HG02759 (cell line): ENCODE measurements around the gene KANSL1.

Experiments used
- ATAC-seq: cut with Tn5 transposase; IDR thresholded peaks from one replicate; pipeline ENCODE4 v1.9.1; 2021; ENCODE audit warnings: mild to moderate bottlenecking, moderate library complexity; ENCODE audit not compliant: unreplicated experiment

KANSL1 gene

DNA sequence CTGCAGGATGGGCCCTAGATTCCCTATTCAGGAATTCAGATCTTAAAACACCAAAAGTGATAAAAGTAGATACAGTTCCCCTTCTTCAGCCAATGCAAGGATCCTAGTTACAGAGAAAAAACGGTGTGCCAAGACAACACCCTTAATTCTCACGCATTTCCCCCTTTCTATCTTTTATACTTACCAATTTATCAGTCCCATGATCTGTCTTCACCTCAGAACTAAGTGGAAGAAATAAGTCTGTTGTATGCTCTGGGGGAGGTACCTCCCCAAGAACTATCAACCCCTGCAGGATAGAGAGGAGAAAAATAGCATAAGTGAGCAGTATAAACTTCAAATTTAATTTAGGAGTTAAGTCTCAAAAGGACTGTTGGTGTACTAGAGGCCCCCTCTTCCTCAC, 111.0 kb downstream of the KANSL1 start:
- no peak for ATAC-seq

DNA sequence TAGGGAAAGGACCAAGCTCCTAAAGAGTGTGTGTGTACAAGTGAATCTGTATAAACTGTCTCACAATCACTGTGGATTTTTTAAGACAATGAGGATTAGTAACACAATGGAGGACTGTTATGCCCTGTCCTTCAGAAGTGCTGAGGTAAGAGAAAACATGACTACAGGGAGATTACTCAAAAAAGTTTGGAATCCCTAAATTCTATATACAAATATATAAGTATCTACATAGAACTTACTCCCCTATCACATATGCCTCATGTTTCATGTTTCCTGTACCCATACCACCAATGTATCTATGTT, 112.3 kb downstream of the KANSL1 start:
- ATAC-seq: no peak

DNA sequence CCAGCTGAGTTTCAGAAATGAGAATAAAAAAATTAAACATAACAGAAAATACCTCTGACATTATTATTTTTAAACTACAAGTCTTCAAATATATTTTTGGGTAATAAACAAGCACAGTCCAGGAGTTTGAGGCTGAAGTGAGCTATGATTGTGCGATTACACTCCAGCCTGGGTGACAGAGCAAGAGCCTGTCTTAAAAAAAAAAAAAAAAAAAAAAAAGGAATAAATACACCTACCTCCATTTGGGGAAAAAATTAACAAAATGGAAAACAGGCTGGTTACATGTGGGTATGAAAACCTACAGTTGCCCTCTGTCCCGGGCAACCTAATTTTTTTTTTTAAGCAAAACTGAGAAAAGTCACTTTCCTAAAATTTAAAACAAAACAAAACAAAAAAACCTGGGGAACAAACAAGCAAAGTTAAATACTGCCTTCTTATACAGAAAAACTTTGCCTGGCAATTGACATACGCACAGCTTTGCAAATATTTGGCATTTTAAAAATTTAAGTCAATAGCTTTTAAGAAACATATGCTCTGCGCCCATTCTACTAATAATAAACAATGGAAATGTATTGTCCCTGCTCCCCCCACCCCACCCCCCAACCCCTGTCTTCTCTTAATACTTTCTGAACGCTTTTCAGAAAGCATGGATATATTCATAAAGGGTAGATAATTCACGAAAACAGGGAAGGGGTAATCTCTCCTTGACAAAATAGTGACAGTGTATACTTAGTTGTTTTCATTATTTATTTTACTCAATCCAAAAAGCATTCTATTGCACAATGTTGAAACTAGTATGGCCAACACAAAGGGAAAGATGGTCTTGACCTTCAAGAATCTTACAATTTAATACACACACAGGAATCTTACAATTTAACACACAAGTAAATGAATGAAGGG, 112.9 kb downstream of the KANSL1 start:
- no peak for ATAC-seq

DNA sequence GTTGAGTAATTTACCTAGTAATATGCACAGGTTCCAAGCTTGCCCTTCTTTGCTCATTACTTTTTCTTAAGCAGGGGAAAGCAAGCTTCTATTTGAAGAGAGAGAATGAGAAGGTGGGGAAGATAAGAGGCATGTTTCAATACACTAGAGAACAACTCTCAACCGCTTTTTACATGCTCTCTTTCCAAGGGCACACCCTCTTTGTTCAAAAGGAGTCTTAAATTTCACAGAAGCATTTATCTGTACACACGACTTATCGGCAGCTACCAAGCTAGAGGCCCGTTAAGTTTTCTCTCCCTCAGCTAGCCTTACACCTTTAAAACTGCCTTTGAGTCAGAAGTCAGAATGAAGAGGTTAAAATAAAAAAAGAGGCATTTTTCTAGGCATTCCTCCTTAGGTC, 114.6 kb downstream of the KANSL1 start:
- ATAC-seq: no peak

DNA sequence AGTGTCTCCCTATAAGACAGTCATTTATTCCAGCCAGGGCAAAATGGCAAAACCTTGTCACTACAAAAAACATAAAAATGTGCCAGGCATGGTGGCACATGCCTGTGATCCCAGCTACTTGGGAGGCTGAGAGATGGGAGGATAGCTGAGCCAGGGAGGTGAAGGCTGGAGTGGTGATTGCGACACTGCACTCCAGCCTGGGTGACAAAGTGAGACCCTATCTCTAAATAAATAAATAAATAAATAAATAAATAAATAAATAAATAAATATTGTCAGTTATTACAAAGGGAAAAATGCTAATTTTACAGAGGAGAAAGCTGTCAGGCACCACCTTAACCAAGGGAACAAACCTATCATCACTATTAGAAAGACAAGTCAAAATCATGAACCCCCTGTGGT, 118.7 kb downstream of the KANSL1 start:
- ATAC-seq: no peak

DNA sequence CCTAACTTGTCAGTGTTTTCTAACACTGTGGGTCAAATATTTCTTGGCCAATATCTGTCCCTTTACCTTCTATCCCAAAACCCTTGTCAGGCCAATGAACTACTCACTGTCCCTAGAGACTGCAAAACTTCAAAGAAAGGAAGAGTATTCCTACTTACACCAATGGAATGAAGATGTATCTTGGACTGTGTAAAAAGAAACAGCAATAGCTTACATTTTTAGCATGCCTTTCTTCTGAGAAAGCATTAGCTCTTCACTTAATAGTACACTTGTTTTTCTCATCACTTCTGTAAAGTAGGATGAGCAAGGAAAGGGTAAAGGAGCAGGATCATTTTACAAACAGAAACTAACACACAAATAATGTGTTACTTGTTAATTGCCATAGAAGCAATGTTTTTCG, 120.2 kb downstream of the KANSL1 start:
- no peak for ATAC-seq

DNA sequence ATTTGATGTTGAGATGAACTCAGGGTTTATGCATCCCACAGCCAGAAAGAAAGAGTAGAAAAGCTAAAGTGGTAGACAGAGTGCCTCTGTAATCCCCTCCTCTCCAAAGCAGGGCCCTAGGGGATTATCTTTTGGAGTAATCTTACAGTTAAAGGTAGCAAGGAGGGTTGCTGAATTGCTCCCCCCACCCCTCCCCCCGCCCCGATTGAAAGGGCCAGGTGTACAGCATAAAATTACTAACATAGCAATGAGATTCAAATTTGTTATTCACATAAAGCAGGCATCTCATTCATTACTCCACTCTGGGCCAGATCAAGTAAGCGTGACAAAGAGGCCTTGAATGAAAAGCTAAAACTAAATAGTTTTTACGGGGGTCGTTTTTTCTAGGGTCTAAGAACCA, 121.4 kb downstream of the KANSL1 start:
- no peak for ATAC-seq

DNA sequence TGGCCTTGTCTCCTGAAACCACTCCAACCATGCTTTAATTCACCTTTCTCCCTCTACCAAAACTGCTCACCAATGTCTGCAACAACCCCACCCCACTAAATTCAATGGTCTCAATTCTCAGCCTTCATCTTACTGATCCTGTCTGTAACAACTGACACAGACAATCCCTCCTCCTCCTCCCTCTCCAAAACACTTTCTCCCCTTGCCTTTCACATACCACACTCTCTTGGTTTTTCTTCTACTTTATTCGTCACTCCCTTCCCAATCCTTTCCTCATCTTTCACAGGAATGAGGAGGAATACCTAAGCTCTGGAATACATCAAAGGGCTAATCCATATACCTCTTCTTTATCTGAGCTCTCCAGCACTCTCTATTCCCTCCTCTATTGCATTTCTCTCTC, 128.8 kb downstream of the KANSL1 start:
- ATAC-seq: no peak

DNA sequence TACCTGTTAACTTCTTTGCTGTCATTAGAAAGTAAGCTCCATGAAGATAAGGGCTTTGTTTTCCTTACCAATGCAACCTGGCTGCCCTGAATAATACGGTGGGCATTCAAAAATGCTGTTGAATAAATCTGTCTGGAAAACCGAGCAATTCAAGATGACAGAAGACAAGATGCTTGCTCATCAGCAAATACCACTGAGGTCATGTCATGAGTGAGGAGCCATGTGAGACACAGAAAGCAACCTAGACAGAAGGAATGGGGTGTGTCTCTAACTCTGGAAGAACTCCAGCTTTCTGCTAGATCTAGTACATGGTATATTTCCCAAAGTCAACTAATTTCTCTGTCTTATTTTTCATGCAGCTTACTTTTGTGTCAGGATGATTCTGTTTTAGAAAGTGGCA, 130.0 kb downstream of the KANSL1 start:
- no peak for ATAC-seq

DNA sequence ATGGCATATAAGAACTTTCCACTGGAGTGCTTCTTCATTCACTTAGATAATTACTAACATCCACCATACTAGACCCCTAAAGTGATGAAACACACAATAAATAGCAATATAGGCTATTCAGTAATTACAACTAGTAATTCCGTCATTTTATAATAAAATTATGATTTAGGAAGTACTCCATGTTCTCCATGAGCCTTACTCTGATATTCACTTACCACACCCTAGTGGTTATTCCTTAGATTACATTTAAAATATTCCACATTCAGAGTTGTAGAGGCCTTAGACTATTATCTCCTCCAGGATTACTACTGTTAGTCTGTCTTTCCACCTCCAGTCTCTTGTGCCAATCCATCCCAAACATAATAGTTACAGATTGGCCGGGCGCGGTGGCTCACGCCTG, 131.8 kb downstream of the KANSL1 start:
- no peak for ATAC-seq

DNA sequence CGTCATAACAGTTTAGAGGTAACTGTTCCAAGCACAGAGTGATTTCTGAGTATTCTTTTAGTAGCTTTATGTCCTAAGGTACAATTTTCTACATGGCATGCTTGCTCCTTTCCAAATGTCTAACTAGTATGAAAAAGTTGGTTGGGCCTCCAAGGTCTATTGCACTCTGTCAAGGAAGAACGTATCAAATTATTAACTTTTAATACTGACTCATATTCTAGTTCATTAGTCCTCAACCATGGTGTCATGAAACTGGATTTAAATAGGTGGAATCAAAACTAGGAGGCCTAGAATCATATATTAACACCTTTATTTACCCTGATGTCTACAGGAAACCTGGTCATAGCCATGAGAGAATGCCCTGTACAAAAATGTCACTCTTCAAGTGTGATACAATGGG, 132.8 kb downstream of the KANSL1 start:
- ATAC-seq: no peak

DNA sequence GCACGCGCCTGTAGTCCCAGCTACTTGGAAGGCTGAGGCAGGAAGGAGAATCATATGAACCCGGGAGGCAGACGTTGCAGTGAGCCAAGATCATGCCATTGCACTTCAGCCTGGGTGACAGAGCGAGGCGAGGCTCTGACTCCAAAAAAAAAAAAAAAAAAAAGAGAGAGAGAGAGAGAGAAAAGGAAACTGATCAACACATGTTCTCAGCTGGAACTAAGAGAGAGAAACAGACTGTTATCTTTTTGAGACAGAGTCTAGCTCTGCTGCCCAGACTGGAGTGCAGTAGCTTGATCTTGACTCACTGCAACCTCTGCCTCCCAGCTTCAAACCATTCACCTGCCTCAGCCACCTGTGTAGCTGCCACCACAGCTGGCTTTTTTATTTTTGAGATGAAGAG, 133.7 kb downstream of the KANSL1 start:
- no peak for ATAC-seq

DNA sequence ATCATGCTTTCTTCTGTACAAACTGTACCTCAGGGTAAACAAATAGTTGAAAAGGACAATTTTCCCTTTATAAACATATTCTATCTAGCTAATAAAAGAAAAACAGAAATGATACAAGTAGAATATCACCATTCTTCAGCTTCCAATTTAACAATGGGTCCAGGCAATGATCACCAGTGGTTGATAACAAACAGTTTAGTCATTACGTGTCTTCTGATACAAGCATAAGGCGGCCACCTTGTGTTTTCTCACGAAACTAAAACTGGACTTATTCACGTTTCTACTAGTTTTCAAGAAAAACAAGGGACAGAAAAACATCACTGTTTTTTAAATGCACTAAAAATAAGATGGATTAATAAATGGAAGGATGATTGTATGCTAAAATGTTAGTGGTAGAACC, 135.9 kb downstream of the KANSL1 start:
- no peak for ATAC-seq

DNA sequence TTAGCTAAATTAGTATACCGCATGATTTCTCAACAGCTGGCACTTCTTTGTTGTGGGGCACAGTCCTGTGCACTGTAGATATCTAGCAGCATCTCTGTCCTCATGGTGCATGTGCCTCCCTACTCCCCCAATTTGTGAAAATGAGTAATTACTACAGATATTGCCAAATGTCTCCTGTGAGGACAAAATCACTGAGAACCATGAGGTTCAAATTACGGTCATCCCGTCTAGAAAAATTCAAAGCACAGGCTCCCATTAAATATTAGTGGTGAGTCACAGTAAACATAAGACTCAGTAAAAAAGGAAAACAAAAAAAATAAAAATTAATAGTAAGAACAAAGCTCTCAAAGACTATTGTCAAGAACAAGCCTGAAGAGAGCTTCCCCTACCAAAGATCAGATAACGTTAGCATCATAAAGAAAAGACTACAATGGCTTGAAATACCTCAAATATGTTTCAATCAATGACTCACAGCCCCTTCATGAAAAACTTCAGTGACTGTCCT, 136.4 kb downstream of the KANSL1 start:
- ATAC-seq: no peak

DNA sequence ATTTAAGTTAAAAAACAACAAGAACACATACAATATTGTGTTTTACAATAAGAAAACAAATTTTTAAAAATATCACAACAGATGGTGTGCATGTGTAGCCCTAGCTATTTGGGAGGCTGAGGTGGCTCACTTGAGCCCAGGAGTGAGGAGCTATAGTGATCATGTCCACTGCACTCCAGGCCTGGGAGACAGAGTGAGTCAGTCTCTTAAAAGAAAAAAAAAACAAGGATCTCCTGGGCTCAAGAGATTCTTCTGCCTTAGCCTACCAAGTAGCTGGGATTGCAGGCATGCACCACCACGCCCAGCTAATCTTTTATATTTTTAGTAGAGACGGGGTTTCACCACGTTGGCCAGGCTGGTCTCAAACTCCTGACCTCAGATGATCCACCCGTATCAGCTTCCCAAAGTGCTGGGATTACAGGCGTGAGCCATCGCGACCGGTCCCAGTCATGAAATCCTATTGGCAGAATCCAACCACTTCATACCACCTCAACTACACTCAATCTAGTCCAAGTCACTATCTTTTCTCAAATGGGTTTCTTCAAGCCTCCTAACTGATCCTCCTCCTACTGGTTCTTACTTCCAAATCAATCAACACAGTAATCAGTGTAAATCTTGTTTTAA, 139.2 kb downstream of the KANSL1 start:
- ATAC-seq: no peak

DNA sequence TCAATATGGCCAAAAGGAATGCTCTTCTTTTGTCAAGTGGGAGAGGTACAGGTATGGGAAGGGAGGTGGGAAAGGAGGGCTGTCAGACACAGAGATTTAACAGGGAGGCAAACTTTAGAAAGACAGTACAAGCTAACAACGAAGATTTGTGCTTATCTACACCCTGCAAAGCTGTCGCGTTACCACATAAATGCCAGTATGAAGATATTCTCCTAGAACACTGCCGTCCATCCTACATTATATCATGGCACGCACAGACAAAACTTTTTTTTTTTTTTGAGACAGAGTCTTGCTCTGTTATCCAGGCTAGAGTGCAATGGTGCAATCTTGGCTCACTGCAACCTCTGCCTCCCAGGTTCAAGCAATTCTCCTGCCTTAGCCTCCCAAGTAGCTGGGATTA, 143.6 kb downstream of the KANSL1 start:
- no peak for ATAC-seq

DNA sequence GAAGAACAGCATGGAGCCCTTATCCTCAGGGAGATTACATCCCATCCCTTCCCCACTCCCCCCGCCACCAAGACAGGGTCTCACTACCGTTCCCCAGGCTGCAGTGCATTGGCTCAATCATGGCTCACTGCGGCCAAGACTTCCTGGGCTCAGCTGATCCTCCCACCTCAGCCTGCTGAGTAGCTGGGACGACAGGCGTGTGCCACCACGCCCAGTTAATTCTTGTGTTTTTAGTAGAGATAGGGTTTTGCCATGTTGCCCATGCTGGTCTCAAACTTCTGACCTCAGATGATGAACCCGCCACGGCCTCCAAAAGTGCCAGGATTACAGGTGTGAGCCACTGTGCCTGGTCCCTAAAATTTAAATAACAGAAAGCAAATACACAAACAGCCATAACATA, 145.4 kb downstream of the KANSL1 start:
- no peak for ATAC-seq

DNA sequence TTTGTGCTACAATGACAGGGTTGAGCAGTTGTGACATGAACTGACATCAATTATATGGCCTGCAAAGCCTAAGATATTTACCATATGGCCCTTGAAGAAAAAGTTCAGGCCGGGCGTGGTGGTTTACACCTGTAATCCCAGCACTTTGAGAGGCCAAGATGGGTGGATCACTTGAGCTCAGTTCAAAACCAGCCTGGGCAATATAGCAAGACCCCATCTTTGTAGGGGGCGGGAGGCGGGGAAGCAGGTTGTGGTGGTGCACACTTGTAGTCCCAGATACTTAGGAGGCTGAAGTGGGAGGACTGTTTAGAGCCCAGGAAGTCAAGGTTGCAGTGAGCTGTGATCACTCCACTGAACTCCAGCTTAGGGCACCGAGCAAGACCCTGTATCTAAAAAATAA, 145.8 kb downstream of the KANSL1 start:
- ATAC-seq: no peak

DNA sequence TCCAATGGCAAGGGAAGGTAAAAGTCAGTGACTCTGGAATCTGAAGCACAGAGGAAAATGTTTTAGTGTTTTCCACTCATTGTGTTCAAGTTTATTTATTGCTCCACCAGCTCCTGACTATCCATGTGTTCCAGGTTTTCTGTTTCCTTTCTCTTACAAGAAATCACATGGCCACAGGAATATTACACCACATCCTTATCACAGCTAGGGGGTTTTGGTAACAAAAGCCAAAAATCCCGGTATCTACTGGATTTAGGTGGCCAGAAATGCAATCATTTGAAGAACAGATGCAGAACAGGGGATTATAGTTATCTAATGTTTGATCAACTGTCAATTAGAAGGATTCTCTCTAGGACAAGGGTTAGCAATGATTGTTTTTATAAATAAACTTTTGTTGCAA, 146.3 kb downstream of the KANSL1 start:
- ATAC-seq: no peak

DNA sequence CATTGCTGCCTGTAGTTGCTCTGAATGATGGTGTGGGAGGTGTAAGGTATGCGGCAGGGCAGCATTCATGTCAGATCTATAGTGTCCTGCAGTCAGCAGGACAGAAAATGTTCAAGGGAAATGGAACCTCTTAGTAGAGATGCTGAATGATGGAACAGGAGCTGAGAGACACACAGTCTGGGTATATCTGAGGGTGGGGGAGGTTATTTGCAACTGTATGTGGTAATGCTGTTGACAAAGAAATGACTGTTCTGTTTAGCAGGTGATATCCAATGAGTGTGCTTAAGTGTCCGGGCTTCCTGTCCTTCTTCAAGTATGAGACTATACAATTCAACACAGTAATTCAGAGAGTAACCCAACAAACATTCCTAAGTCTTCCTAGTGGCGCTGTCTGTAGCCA, 147.6 kb downstream of the KANSL1 start:
- no peak for ATAC-seq

DNA sequence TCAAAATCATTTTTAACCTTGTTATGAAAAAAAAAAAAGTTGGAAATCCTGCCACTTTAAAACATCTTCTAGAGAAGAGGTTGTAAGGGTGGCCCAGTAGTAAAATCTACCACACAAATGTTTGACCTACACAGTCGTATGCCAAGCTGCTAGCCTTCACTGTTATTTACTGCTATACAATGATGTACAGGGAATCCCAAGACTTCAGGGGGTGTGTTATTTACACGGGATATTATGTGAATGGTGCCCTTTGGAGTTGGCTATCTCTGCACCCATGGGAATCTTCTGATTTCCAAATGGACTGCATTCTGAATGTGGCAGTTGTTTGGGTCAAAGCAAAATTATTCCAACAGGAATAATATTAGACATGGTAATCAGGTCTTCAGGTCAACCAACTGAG, 148.2 kb downstream of the KANSL1 start:
- no peak for ATAC-seq

DNA sequence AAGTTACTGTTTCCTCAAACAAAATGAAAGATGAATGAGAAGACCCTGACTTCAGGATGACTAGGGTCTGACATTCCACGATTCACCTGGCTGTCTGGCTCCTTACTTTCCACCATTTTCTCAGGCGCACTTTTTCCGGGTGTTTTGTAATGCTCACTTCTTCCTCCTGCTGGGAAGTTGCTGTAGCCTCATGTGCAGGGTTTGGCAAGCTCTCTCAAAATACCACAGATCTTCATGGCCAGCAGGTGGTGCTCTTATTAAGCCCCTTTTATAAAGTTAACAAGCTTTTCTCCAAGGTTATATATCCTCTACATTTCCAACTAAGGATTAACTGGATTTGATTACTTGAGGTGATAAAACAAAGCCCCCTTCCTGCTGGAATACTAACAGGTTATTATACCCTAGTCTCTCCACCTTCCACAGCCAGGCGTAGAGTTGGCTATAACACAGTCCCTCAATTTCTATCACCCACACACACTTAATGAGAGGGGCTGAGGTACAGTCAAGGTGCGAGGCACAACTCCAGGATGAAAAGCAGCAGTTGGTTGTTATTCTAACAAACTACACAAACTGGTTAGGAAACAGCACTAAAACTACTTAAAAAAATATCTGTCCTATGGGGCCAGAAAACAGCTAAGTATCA, 148.8 kb downstream of the KANSL1 start:
- no peak for ATAC-seq
